Measurements from ENCODE around the gene AP5Z1.

The AP5Z1 gene

GRCh38 chr7:4803397-4804241 lies 28.2 kb downstream of the AP5Z1 start:
- DNase-seq: no peak

DNA sequence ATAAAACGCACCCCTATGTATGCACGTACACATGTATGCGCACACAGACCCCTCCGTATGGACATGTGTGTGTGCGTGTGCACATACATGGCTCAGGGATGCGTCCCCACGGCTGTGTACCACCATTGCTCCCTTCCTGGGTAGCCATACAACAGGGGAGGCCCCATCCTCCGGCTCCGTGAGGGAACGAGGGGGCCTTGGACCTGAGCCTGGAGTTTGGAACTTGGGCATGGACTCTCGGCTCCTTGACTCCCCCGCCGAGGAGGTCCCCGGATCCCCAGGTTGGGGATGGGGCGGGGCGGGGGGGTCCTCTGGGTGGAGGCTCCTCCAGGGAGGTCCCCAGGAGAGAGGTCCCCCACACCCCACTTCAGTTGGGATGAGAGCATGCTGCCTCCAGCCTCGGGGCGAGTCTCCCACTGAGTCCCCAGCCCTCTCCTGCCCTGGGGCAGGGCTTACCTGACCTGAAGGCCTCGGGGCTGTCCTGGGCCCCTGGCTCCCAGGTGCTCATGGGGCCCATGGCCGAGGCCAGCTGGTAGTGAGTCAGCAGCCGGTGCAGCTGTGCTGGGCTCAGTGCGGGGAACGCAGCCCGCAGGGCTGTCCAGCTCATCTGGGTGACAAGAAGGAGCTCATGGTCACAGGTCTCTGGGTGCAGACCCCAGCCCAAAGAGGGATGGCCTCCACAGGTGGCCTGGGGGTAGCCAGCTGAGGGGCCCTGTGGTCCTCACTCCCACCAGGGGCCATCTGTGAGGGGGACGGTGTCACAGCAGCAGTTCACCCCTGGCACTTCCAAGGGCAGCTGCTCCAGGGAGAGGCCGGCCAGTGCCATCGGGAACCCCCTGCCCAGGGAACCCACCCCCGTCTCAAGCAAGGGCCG lies 29.9 kb downstream of the AP5Z1 start:
- DNase-seq: no peak

DNA sequence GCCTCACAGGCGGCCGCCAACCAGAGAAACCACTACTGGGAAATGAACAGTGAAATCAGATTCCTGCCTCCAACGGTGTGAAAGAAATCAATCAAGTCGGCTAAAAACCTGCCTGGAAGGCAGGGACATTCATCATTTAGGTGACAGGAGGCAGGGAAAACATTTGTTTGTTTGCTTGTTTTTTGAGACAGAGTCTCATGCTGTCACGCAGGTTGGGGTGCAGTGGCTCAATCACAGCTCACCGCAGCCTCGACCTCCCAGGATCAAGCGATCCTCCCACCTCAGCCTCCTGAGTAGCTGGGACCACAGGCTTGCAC lies 30.5 kb downstream of the AP5Z1 start:
- DNase-seq: no peak

- DNase-seq: no peak
Measured at GRCh38 chr7:4806983-4807597, 31.7 kb downstream of the AP5Z1 start.

DNA sequence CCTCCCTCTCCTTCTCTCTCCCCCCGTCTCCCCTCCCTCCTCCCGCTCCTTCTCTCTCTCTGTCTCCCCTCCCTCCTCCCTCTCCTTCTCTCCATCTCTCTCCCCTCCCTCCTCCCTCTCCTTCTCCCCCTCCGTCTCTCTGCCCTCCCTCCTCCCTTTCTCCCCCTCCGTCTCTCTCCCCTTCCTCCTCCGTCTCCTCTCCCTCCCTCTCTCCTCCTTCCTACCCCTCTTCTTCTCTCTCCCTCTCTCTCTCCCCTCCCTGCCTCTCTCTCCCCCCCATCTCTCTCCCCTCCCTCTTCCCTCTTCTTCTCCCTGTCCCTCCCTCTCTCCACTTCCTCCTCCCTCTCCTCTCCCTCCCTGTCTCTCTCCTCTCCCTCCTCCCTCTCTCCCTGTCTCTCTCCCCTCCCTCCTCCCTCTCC lies 32.2 kb downstream of the AP5Z1 start:
- no peak for DNase-seq

- no peak for DNase-seq
Measured at GRCh38 chr7:4808026-4808425, 32.6 kb downstream of the AP5Z1 start.

GRCh38 chr7:4808565-4808964 lies 33.1 kb downstream of the AP5Z1 start:
- DNase-seq: no peak

DNA sequence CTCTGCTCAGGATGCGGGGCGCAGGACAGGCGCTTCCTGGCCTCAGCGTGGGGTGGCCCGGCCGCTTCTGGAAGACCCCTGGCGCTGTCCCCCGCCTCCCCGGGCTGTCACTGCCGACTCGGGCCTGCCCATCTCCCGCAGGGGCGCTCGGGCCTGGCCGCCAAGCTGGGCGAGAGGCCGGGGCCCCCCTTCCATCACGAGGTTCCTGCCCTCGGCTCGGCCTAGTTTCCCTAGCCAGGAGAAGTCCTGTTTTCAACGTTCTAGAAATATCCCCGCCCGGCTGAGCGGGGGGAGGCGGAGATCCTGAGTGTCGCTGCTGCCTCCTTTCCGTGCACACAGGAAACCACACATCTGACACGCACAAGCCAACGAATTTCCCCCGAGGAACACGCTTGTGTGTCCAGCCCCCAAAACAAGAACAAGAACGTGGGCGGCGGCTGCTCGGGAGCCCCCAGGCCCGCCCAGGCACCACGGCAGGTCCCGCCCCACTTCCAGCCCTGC lies 33.7 kb downstream of the AP5Z1 start:
- peak; percentile 23 to 40 for DNase-seq

- DNase-seq: no peak
Measured at GRCh38 chr7:4809666-4810065, 34.2 kb downstream of the AP5Z1 start.

DNA sequence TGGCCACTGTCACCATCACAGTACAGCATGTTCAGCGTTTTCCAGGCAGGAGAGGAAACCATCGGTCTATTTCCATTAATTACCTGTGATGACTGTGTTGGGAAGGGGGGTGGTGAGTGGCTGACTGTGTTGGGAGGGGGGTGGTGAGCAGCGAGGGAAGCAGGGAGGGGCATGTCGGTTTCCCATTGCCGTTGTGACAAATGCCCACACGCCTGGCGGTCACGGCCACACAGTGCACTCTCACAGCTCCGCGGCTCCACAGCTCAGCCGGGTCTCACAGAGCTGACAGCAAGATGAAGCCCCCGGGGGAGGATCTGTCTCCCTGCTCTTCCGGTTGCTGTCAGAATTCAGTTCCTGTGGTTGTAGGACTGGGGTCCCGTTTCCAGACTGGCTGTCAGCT lies 39.0 kb downstream of the AP5Z1 start:
- no peak for DNase-seq

DNA sequence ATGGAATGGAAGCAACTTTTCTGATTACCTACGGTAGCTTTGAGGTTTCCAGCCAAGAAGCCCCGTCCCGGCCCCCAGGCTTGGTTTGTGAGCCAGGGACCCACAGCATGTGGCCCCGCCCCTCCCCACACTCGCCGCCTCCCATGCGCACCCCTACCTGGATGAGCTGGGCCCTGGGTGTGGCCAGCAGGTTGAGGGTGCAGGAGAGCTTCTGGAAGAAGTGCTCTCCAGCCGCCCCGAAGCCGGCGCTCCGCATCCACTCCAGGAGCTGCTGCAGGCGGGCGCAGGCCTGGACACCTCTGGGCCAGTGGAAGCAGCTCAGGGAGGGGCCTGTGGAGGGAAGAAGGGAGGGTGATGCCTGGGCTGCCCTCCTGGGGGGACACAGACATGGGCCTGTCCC lies 39.7 kb downstream of the AP5Z1 start:
- DNase-seq: no peak

DNA sequence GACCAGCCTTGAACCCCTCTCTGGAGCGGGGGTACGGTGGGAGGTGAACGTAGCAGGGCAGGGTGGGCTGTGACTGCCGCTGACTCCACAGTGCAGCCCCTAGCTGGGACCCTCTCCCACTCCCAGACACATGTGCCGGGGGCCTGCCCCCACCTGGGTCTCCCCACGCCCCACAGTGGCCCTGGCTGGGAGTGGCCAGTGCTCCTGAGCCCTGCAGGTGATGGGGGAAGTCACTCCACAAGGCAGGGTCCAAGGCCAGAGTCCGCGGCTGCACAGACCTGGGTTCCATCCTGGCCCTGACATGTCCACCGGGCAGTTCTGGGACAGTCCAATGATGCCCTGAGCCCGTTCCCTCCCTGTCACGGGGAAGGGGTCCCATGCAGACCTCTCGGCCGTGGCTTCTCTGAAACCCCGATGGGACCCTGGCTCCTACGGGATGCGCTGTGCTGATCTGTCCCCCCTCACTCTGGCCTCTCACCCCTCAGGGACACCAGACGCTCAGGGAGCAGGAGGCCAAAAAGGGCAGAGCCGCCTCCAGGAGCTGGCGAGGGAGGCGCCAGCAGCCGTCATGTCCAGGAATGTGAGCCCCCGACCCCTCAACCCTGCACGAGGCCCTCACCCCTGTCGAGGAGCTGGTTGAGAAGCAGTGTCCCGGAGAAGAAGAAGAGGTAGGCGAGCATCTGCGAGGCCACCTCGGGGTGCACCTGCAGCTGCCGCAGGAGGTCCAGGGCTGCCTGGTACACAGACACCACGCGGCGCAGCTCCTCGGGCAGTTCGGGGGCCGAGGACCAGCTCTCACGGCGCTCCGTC lies 40.4 kb downstream of the AP5Z1 start:
- no peak for DNase-seq

DNA sequence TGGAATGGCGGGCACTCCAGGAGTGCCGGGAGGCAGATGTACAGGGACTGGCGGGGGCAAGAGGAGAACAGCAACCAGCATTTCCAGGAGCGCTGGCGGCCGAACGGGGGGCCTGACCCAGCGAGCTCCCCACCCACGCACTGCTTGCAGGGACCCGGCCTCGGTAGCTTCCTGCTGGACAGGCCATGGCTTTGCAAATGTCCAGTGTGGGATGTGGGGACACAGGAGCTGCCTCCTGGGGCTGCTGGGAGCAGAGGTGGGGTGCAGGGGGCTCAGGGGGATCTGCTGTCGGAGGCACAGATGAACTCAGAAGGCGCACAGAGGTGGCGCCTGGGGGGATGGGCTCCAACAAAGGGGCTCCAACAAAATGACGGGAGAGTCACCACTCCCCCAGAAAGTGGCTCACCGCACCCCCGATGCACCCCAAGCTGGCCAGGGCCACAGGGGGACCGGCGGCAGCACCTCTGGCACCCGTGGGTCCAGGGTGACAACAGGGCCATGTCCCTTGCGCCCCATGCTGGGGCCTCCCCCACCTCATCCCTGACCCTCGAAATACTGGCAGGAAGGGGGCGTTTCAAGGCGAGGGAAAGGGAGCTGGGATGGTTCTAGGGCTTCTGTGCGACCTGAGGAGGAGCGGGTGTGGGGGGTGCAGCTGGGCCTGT lies 41.1 kb downstream of the AP5Z1 start:
- no peak for DNase-seq

GRCh38 chr7:4817178-4817901 lies 41.9 kb downstream of the AP5Z1 start:
- no peak for DNase-seq

DNA sequence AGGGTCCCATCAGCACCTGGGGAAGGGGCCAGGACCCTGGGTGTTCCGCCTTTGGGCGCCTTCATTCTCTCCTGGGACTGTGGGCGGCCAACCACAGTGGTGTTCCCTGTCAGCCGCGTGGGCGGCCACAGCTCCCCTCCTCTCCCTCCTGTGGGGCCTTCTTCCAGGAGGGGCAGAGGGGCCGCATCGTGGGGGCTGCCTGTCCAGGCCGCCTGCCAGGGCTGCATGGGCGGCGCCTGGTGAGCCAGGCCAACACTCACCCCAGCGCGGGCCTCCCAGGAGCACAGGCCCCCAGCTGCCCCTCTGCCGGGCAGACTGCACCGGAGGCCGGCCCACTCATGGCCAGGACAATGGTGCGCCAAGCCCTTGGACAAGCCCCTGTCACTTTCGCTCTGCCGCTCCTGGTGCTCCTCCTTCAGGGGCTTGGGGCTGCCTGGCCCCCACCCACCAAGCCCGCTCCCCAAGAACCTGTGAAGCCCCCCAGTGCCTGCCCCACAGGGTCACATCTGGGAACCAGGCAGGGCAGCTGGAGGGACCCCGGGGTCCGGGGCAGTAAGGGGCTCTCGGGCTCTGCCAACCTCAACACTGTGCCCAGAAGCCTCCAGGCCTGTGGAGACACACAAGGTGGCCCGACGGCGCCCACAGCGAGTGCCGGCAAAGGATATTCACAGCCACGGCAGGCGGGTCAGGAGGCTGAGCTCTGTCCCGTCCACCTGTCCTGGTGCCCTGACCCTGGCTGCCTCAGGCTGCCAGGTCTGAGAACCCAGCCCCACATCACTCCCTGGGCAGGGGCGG lies 42.8 kb downstream of the AP5Z1 start:
- DNase-seq: no peak

- no peak for DNase-seq
Measured at GRCh38 chr7:4819560-4820404, 44.4 kb downstream of the AP5Z1 start.

DNA sequence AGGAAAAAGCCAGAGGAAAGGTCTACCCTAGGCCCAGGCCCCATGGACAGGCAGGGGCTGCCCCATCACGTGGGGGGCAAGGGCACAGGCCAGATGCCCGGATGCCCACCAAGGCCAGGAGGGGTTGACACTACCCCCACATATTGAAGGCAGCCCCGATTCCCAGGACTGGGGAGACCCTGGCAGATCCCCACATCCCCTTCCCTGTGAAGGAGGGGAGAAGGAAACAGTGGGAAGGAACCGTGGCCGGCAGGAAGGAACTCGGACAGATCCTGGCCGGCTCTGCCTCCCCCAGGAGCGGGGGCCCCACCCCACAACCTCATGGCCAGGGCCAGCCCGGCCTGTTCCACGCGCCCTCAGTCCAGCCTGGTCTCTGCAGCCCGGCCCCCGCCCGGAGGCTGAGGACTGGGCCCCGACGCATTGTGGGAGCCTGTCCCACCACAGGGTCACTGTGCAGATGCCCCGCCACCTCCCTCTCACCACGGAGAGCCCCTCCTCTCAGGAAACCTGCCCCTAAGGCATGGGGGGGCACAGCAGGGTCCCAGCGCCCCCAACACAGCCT lies 45.1 kb downstream of the AP5Z1 start:
- no peak for DNase-seq

- DNase-seq: no peak
Measured at GRCh38 chr7:4820967-4821471, 45.6 kb downstream of the AP5Z1 start.

- no peak for DNase-seq
Measured at GRCh38 chr7:4822677-4823076, 47.3 kb downstream of the AP5Z1 start.

All from stimulated activated CD4-positive, alpha-beta T cell treated with anti-CD3 and anti-CD28 coated beads, Interleukin-4, amount 100 ng/mL, for 4 hours (primary cell).